ENCODE data around the gene TSPY4.
"Not testable (repeated sequence)": the region's sequence is repeated elsewhere in the genome, so short reads cannot be mapped to it uniquely, and the experiment has no call there.

The TSPY4 gene, protein sequence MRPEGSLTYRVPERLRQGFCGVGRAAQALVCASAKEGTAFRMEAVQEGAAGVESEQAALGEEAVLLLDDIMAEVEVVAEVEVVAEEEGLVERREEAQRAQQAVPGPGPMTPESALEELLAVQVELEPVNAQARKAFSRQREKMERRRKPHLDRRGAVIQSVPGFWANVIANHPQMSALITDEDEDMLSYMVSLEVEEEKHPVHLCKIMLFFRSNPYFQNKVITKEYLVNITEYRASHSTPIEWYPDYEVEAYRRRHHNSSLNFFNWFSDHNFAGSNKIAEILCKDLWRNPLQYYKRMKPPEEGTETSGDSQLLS

DNA sequence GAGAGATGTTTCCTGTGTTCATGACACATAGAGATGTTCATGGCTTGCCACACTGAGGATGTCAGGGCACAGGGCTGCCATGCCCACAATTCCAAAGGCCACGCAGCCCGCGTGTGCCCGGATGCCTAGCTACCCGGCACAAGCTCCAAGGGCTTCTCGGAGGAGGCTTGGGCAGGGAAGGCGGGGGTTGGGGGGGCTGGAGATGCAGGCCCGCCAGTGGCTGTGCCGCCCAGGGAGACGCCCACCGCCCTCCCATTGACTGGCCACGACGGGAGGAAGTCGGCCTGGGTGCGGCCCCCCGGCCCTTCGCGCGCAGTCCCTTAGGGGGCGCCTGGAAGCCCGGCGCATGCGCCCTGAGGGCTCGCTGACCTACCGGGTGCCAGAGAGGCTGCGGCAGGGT lies at the start of gene TSPY4:
TSS of gene TSPY4 (plus strand) at position 301 of the 400 bp plus-strand sequence. CDS start at position 347, 46 bp downstream.
- FAIRE-seq = not testable (repeated sequence)

DNA sequence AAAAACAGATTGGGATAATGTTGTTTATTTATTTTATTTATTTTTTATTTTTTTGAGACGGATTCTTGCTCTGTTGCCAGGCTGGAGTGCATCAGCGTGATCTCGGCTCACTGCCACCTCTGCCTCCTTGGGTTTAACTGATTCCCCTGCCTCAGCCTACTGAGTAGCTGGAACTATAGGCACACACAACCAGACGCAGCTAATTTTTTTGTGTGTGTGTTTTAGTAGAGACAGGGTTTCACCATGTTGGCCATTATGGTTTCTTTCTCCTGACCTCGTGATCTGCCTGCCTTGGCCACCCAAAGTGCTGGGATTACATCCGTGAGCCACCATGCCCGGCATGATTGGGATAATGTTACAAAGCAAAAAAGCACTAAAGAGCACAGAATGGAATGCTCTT lies 16.3 kb upstream of the TSPY4 start:
- no peak for FAIRE-seq

DNA sequence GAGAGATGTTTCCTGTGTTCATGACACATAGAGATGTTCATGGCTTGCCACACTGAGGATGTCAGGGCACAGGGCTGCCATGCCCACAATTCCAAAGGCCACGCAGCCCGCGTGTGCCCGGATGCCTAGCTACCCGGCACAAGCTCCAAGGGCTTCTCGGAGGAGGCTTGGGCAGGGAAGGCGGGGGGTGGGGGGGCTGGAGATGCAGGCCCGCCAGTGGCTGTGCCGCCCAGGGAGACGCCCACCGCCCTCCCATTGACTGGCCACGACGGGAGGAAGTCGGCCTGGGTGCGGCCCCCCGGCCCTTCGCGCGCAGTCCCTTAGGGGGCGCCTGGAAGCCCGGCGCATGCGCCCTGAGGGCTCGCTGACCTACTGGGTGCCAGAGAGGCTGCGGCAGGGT lies 20.2 kb downstream of the TSPY4 start, which contains the start of gene TSPY8:
TSS of gene TSPY8 (plus strand) at position 301 of the 400 bp plus-strand sequence. CDS start at position 347, 46 bp downstream.
- FAIRE-seq = not testable (repeated sequence)
